ENCODE data around the gene DNAJB6. TPM values are rescaled to one million over a fixed set of nuclear protein-coding genes. Genes with fewer than 3 reads are reported as not detected.

Gene DNAJB6
- total RNA-seq, 1 experiment from 2014 or later: 82.5 TPM

GRCh38 chr7:157392256-157393037, 55.6 kb downstream of the DNAJB6 start:
- no peak for ATAC-seq
- Histone ChIP-seq H3K9me2 (ENCODE audit: insufficient read depth) (no peaks in the 10 kb centered on the region), H3K4me3 (replicated peaks in 1 of 2; ENCODE audit: low read depth in 1 of 2, low read length in 2 of 2) (no peak overlapping the region), H2AFZ (ENCODE audit: low read depth, low read length, poor library complexity, severe bottlenecking) (no peak overlapping the region), H3K79me2 (ENCODE audit: insufficient read depth, low read length) (peaks cover 68% of the 10 kb centered on the region), H3K9ac (ENCODE audit: low read length) (no peak overlapping the region), H3K4me2 (ENCODE audit: low read length) (no peak overlapping the region), H3K4me1 (ENCODE audit: control insufficient read depth in 1 of 2, insufficient read depth in 2 of 2, low read length in 2 of 2) (peaks cover 0 to under 1% of the 10 kb centered on the region in 2 experiments; a peak in 2 of 4 replicates), H3K9me3 (ENCODE audit: control insufficient read depth in 1 of 2, insufficient read depth in 1 of 2, low read depth in 1 of 2, low read length in 2 of 2) (no peaks in the 10 kb centered on the region), H4K20me1 (ENCODE audit: insufficient read depth) (no peaks in the 10 kb centered on the region), H3K27me3 (ENCODE audit: insufficient read depth, low read length) (no peaks in the 10 kb centered on the region), H3K27ac (ENCODE audit: low read depth, low read length) (no peak overlapping the region), H3K36me3 (ENCODE audit: control insufficient read depth in 1 of 2, insufficient read depth in 2 of 2, low read length in 2 of 2) (peaks cover 8 to 12% of the 10 kb centered on the region in 2 experiments; a peak in 2 of 4 replicates)
- no peak for DNase-seq (ENCODE audit: low read depth, low spot score)
- RAD21 ChIA-PET (ENCODE audit: low non-redundant PET in 1 of 2, low total read pairs in 2 of 2, uncharacterized antibody in 2 of 2, unreplicated experiment in 2 of 2): no interaction called here
- no TSS peak for BruUV-seq (replicated peaks)
- TF ChIP-seq CBX3 (IDR thresholded peaks at IDR 0.05; ENCODE audit: low read depth) (no peak), SIN3A (IDR thresholded peaks at IDR 0.05; ENCODE audit: low read depth) (no peak), POLR2A (IDR thresholded peaks at IDR 0.05; ENCODE audit: borderline replicate concordance, extremely low read depth, insufficient read depth, insufficient read length) (no peak), EGR1 (IDR thresholded peaks at IDR 0.05; ENCODE audit: low read depth) (no peak), ATF3 (IDR thresholded peaks at IDR 0.05) (no peak), ELF1 (IDR thresholded peaks at IDR 0.05; ENCODE audit: borderline replicate concordance, low read depth) (no peak), POLR2AphosphoS5 (IDR thresholded peaks at IDR 0.05; ENCODE audit: low read depth, low read length) (no peak), SRF (IDR thresholded peaks at IDR 0.05; ENCODE audit: low read depth) (no peak), RAD21 (IDR thresholded peaks at IDR 0.05; ENCODE audit: low read depth) (no peak), REST (IDR thresholded peaks at IDR 0.05; ENCODE audit: low read depth) (no peak), ZNF274 (IDR thresholded peaks at IDR 0.05; ENCODE audit: low read depth, low read length) (no peak), ZFX (IDR thresholded peaks at IDR 0.05) (no peak), CEBPB (IDR thresholded peaks at IDR 0.05; ENCODE audit: low read depth) (no peak), JUND (IDR thresholded peaks at IDR 0.05) (no peak), EZH2phosphoT487 (IDR thresholded peaks at IDR 0.05; ENCODE audit: borderline replicate concordance) (no peak), YY1 (IDR thresholded peaks at IDR 0.05; ENCODE audit: extremely low read depth, insufficient replicate concordance, low read depth, low read length) (no peak), TCF7L2 (IDR thresholded peaks at IDR 0.05; ENCODE audit: borderline replicate concordance, extremely low read depth, insufficient read depth, insufficient read length) (no peak), FOSL1 (IDR thresholded peaks at IDR 0.05; ENCODE audit: low read depth) (no peak)
- TF ChIP-seq, protein P1, sequence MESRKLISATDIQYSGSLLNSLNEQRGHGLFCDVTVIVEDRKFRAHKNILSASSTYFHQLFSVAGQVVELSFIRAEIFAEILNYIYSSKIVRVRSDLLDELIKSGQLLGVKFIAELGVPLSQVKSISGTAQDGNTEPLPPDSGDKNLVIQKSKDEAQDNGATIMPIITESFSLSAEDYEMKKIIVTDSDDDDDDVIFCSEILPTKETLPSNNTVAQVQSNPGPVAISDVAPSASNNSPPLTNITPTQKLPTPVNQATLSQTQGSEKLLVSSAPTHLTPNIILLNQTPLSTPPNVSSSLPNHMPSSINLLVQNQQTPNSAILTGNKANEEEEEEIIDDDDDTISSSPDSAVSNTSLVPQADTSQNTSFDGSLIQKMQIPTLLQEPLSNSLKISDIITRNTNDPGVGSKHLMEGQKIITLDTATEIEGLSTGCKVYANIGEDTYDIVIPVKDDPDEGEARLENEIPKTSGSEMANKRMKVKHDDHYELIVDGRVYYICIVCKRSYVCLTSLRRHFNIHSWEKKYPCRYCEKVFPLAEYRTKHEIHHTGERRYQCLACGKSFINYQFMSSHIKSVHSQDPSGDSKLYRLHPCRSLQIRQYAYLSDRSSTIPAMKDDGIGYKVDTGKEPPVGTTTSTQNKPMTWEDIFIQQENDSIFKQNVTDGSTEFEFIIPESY (IDR thresholded peaks at IDR 0.05; ENCODE audit: extremely low read depth, insufficient replicate concordance, low read length): no peak
- TF ChIP-seq, protein P2, sequence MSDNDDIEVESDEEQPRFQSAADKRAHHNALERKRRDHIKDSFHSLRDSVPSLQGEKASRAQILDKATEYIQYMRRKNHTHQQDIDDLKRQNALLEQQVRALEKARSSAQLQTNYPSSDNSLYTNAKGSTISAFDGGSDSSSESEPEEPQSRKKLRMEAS (IDR thresholded peaks at IDR 0.05): no peak
- POLR2A ChIA-PET: no interaction called here
- intact Hi-C loops (cut with micrococcal nuclease): no loop called here
- CTCF ChIA-PET: no interaction called here
